Progenitor cell of endocrine pancreas (in vitro differentiated cells): ENCODE measurements around the gene RUFY4. TPM values are rescaled to one million over a fixed set of nuclear protein-coding genes. Genes with fewer than 3 reads are reported as not detected.
"Not testable (repeated sequence)": the region's sequence is repeated elsewhere in the genome, so short reads cannot be mapped to it uniquely, and the experiment has no call there.

Experiments used
- DNase-seq: peaks from one replicate; pipeline ENCODE4 v3.0.0; 2021; ENCODE audit warnings: low spot score; ENCODE audit not compliant: unreplicated experiment
- H3K27ac Mint-ChIP-seq: 2 replicates; pipeline ENCODE4 v1.8.0; 2021; ENCODE audit warnings: mild to moderate bottlenecking, moderate library complexity, mixed read lengths
- H3K27me3 Mint-ChIP-seq: 2 replicates; pipeline ENCODE4 v1.8.0; 2021; ENCODE audit warnings: mixed read lengths
- H3K36me3 Mint-ChIP-seq: 2 replicates; pipeline ENCODE4 v1.8.0; 2022; ENCODE audit warnings: mixed read lengths; ENCODE audit not compliant: insufficient read depth
- H3K4me1 Mint-ChIP-seq: 2 replicates; pipeline ENCODE4 v1.8.0; 2021; ENCODE audit warnings: low read depth, mixed read lengths
- H3K4me3 Mint-ChIP-seq: 2 replicates; pipeline ENCODE4 v1.8.0; 2021; ENCODE audit warnings: low read depth, mild to moderate bottlenecking, moderate library complexity, mixed read lengths
- H3K9me3 Mint-ChIP-seq: 2 replicates; pipeline ENCODE4 v1.8.0; 2021; ENCODE audit warnings: low read depth, mixed read lengths
- CTCF ChIP-seq: fragments of 200-600 bp; sonication (generic); IDR thresholded peaks from one replicate; pipeline ENCODE4 v1.5.0; 2021; ENCODE audit warnings: antibody characterized with exemption, mild to moderate bottlenecking; ENCODE audit not compliant: unreplicated experiment
- total RNA-seq: library from RNA; stranded (reverse); gene quantifications from 2 replicates; pipeline ENCODE4 v1.2.1, GENCODE V29; 2021

Gene RUFY4
- total RNA-seq, 1 donor from 2014 or later, result not detected

GRCh38 chr2:218043100-218043499 lies 26.0 kb upstream of the RUFY4 start:
- no peak for DNase-seq
- no peak for TF ChIP-seq CTCF
- no peak overlapping the region for H3K4me3 Mint-ChIP-seq

GRCh38 chr2:218043701-218044109 lies 25.3 kb upstream of the RUFY4 start:
- Mint-ChIP-seq H3K36me3 (no peaks in the 10 kb centered on the region), H3K9me3 (peaks cover 7% of the 10 kb centered on the region), H3K27me3 (peaks cover 45% of the 10 kb centered on the region), H3K4me1 (peaks cover 1% of the 10 kb centered on the region), H3K4me3 (no peak overlapping the region), H3K27ac (no peak overlapping the region)
- no peak for DNase-seq
- no peak for TF ChIP-seq CTCF

More at GRCh38 chr2:218043100-218043499, 26.0 kb upstream of the RUFY4 start:
- Mint-ChIP-seq H3K4me1 (peaks cover 1% of the 10 kb centered on the region), H3K27me3 (peaks cover 44% of the 10 kb centered on the region), H3K9me3 (peaks cover 7% of the 10 kb centered on the region), H3K36me3 (no peaks in the 10 kb centered on the region), H3K27ac (no peak overlapping the region)

GRCh38 chr2:218044599-218044998 lies 24.5 kb upstream of the RUFY4 start:
- H3K27me3 Mint-ChIP-seq, result peaks cover 39% of the 10 kb centered on the region
- not testable (repeated sequence) for H3K9me3 Mint-ChIP-seq, H3K27ac Mint-ChIP-seq, H3K4me1 Mint-ChIP-seq, DNase-seq, H3K36me3 Mint-ChIP-seq, H3K4me3 Mint-ChIP-seq

- Mint-ChIP-seq H3K4me1 (peaks cover 1% of the 10 kb centered on the region), H3K9me3 (peaks cover 7% of the 10 kb centered on the region), H3K4me3 (no peak overlapping the region), H3K36me3 (no peaks in the 10 kb centered on the region), H3K27me3 (peaks cover 22% of the 10 kb centered on the region), H3K27ac (no peak overlapping the region)
- DNase-seq, result no peak
- no peak for TF ChIP-seq CTCF
Measured at GRCh38 chr2:218046238-218046637, 22.8 kb upstream of the RUFY4 start.

GRCh38 chr2:218047536-218048225 lies 21.4 kb upstream of the RUFY4 start:
- TF ChIP-seq CTCF, result no peak
- no peak overlapping the region for H3K4me3 Mint-ChIP-seq
- no peaks in the 10 kb centered on the region for H3K36me3 Mint-ChIP-seq
- H3K27ac Mint-ChIP-seq, result no peak overlapping the region
- peaks cover 4% of the 10 kb centered on the region for H3K9me3 Mint-ChIP-seq
- peaks cover 12% of the 10 kb centered on the region for H3K27me3 Mint-ChIP-seq
- no peak for DNase-seq
- peaks cover 1% of the 10 kb centered on the region for H3K4me1 Mint-ChIP-seq

- Mint-ChIP-seq H3K36me3 (no peaks in the 10 kb centered on the region), H3K4me3 (no peak overlapping the region), H3K27ac (no peak overlapping the region), H3K27me3 (peaks cover 11% of the 10 kb centered on the region), H3K9me3 (no peaks in the 10 kb centered on the region), H3K4me1 (peaks cover 1% of the 10 kb centered on the region)
- no peak for TF ChIP-seq CTCF
- DNase-seq, result no peak
Measured at GRCh38 chr2:218051903-218052302, 17.1 kb upstream of the RUFY4 start.
